ENCODE measurements around the gene CKM.
"Not testable (repeated sequence)": the region's sequence is repeated elsewhere in the genome, so short reads cannot be mapped to it uniquely, and the experiment has no call there.

The CKM gene

DNA sequence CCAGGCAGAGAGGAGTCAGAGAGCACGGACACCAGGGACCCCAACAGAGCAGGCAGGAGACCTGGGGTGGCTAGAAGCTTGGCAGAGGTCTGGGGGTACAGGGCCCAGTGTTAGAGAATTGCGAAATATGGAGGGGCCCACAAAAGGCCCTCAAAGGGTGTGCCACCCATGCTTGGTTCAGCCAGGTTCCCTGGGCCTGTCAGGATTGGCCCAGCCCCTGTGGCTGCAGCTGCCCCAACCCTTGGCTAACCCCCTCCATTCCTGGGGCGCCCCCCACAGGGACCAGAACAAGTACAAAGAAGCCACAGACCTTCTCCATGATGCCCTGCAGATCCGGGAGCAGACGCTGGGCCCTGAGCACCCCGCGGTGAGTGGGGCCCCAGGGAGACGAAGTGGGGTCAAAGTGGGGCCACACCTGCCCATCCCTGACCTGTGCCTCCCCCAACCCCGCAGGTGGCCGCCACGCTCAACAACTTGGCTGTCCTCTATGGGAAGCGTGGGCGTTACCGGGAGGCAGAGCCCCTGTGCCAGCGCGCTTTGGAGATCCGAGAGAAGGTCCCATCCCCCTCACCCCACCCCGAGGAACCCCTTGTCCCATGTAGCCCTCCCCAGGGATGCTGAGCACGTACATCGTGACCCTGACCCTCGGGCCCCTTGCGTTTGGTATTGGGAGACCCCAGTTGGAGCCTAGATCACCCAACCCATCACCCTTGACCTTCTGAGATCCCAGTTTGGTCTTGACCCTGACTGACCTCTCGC is 25.9 kb upstream of the CKM start:
- no peak for DNase-seq

GRCh38 chr19:45347570-45348366 is 25.1 kb upstream of the CKM start:
- DNase-seq: no peak

DNA sequence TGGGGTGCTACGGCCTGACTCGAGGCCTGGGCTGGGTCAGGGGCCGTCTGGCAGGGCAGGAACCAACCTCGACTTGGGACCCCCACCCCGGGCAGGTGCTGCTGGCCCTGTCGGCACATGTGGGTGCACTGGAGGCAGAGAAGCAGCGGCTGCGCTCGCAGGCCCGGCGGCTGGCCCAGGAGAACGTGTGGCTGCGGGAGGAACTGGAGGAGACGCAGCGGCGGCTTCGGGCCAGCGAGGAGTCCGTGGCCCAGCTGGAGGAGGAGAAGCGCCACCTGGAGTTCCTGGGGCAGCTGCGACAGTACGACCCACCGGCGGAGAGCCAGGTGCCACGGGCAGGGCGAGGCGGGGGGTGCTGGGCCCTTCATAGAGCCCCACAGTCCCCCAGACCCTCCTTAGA is 23.8 kb upstream of the CKM start:
- DNase-seq: no peak

GRCh38 chr19:45345506-45345860 is 22.8 kb upstream of the CKM start:
- no peak for DNase-seq

DNA sequence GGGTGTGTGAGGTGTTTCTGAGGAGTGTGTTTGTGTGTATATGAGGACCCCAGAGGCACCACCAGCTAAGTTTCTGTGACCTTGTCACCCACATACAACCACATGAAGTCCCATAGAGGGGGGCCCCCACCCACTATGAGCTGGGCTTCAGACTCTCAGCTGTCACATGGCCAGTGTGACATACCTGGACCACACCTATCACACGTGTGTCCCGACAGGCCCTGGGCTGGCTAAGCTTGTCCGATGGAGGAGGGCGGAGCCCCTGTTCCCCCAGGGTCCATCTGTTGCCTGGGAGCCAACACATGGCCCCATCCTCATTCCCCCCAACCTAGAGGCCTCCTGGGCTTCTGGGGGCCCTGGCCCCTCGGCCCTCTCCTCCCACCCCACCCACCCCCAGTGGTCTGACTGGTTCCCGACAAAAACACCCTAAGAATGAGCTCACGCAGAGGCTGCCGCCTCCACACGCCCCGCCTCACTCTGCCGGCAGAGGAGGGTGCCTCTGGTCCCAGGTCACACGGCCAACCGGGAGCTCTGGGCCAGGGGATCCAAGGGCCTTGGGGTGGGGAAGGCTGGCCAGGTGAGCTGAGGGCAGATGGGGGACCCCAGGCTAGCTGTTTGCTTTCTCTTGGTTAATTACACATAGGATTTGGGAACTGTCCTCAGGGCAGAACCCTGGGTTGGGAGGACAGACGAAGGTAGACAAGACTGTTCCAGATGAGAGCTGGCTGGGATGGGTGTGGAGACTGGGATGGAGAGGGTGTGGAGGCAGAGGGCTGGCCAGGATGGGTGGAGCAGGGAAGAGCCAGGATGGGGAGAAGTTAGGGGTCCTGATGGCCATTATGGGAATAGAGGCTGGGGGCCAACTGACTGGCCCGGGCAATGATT is 22.2 kb upstream of the CKM start:
- no peak for DNase-seq

DNA sequence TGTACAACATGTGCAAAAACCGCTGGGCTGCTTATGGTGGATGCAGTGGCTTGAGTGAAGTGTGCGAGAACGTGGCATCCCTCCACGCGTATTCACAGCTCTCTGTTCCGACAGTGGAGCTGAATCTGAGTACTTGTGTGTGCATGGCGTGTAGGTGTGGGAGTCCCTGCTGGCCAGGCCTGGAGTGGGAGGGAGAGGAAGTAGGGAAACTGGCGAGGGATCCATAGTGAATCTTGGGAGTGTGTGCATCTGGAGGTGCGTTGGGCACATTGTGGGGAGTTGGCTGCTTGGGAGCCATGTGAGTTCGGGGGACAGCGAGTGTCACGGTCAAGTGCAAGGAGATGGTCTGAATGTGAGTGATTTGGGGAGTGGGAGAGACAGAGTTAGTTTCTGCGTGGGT is 20.2 kb upstream of the CKM start:
- no peak for DNase-seq

GRCh38 chr19:45340899-45341453 is 18.3 kb upstream of the CKM start:
- no peak for DNase-seq

- no peak for DNase-seq
Measured at GRCh38 chr19:45340232-45340898, 17.7 kb upstream of the CKM start, which contains the start of gene KLC3. KLC3 (plus strand) TSS chr19:45340750; CDS start chr19:45345542, 4,792 bp downstream.

GRCh38 chr19:45339629-45340028 is 17.0 kb upstream of the CKM start:
- DNase-seq: no peak

GRCh38 chr19:45336696-45337251 is 14.1 kb upstream of the CKM start:
- no peak for DNase-seq

DNA sequence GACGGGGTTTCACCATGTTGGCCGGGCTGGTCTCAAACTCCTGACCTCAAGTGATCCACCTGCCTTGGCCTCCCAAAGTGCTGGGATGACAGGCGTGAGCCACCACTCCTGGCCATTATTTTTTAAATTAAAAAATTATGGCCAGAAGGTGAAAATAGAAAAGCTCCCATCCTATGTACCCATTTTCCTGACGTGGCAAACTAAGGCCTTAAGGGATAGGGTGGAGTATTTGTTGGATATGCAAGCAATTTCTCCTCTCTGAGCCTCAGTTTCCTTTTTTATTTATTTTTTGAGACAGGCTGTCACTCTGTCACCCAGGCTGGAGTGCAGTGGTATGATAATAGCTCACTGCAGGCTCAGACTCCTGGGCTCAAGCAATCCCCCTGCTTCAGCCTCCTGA is 12.2 kb upstream of the CKM start:
- DNase-seq: not testable (repeated sequence)

DNA sequence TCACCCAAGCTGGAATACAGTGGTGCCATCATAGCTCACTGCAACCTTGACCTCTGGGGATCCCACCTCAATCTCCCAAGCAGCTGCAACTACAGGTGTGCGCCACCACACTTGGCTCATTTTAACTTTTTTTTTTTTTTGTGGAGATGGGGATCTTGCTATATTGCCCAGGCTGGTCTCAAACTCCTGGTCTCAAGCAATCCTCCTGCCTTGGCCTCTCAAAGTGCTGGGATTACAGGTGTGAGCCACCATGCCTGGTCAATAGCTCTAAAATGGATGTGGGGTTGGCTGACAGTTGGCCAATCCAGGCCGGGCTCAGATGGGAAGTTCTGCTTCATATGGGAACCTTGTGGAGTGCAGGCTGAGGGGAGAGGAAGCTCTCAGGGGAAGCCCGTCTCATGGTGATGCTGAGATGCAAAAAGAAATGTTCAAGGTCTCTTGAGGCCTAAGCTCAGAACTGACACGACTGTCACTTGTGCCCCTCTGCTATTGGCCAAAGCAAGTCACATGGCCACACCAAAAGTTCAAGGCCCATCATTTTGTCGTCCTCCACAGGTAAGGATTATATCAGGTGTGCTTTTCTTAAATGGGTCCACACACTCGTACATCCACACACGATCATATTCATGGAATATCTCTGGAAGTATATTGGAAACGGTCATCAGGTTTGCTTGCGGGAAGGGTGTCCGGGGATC is 11.1 kb upstream of the CKM start:
- DNase-seq: no peak

GRCh38 chr19:45331411-45331810 is 8.7 kb upstream of the CKM start:
- no peak for DNase-seq

DNA sequence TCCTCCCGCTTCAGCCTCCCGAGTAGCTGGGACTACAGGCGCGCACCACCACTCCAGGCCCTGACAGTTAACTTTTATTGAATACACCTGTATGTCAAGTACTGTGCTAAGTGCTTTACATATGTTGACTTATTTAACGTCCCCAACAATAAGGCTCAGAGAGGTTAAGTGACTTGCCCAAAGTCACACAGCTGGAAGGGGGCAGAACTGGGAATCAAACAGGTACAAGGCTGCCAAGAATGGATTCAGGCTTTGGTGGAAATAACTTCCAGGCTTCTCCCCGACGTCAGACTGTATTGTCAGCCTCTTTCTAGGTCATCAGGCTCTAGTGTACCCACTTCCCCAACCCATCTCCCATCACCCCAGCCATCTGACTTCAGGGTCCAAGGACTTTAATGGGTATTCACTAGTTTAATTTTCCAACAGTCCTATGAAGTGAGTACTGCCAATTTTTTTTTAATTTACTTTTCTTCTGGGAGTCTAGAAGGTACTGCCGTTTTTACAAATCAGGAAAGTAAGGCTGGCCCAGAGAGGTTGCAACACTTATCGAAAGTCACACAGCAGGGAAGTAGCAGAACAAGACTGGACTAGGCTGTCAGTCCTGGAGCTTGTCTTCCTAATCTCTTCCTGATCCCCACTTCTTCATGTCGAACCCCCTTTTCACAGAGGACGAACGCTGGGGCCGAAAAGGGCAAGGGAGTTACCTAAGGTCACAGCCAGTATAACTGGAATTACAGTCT is 4.9 kb upstream of the CKM start:
- DNase-seq: no peak

- DNase-seq: no peak
Measured at GRCh38 chr19:45324349-45324907, 1.8 kb upstream of the CKM start.

DNA sequence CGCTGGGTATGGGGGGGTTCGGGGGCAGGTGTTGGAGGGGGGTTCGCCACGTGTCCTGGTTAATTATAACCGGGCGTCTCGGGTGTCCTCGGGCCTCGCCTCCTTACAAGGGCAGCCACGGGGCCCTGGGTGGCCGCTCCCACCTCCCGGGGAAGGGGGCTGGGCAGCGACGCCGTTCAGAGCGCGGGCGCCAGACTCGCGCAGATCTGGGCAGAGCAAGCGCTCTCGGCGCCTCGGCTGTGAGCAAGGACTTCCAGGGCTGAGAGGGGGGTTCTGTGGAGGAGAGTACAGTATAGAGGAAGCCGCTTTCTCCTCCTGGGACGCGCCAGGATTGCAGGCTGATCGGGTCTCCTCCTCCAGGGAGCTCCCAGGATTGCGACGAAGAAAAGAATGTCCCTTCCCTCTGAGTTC is 1.0 kb upstream of the CKM start:
- no peak for DNase-seq

- DNase-seq: no peak
Measured at GRCh38 chr19:45322311-45322710, 364 bp downstream of the CKM start.

- no peak for DNase-seq
Measured at GRCh38 chr19:45321848-45322247, 827 bp downstream of the CKM start.

GRCh38 chr19:45320997-45321775 is 1.5 kb downstream of the CKM start:
- no peak for DNase-seq

Measured in activated gamma-delta T cell (primary cell).